ENCODE results near the gene MSLN.

GRCh38 chr16:754656-755055 is 5.9 kb upstream of the MSLN start:
- TF ChIP-seq CTCF (IDR thresholded peaks at IDR 0.05) = no peak
- TF ChIP-seq ZFP36 (IDR thresholded peaks at IDR 0.05; ENCODE audit: borderline replicate concordance, partially characterized antibody) = no peak
- no peak for TF ChIP-seq JUNB (IDR thresholded peaks at IDR 0.05)
- TF ChIP-seq SMC3 (IDR thresholded peaks at IDR 0.05) = no peak
- no peak for TF ChIP-seq CEBPB (IDR thresholded peaks at IDR 0.05)
- TF ChIP-seq EP300 (IDR thresholded peaks at IDR 0.05) = no peak
- no peak for TF ChIP-seq RAD21 (conservative IDR thresholded peaks at IDR 0.05 in 1 of 2, IDR thresholded peaks at IDR 0.05 in 1 of 2)
